PFSK-1 (cell line): Measurements from ENCODE around the gene CREM.

Experiments
- FOXP2 ChIP-seq: optimal IDR thresholded peaks from 2 replicates; pipeline ENCODE3; 2011; ENCODE audit warnings: borderline replicate concordance, control low read depth, inconsistent platforms; ENCODE audit not compliant: insufficient read depth; ENCODE audit errors: extremely low read length, extremely low read depth
- POLR2AphosphoS5 ChIP-seq: IDR thresholded peaks from 2 replicates; pipeline ENCODE4 v1.6.1; 2012; ENCODE audit warnings: low read depth, mild to moderate bottlenecking, control low read depth, low read length, moderate library complexity
- REST ChIP-seq, 2 experiments: IDR thresholded peaks; 2 replicates each; pipeline versions ENCODE4 v1.6.1 to v1.8.0; 2011 to 2012; ENCODE audit warnings: low read depth in 2 of 2, low read length in 2 of 2, control low read depth in 1 of 2, inconsistent platforms in 1 of 2, mild to moderate bottlenecking in 1 of 2, moderate library complexity in 1 of 2; ENCODE audit not compliant: insufficient read depth in 1 of 2
- SIN3A ChIP-seq: IDR thresholded peaks from 2 replicates; pipeline ENCODE4 v1.6.1; 2012; ENCODE audit warnings: mild to moderate bottlenecking, low read length, moderate library complexity, borderline replicate concordance; ENCODE audit not compliant: insufficient read depth
- TAF1 ChIP-seq: IDR thresholded peaks from 2 replicates; pipeline ENCODE4 v1.6.1; 2012; ENCODE audit warnings: low read length, control low read depth, borderline replicate concordance; ENCODE audit not compliant: insufficient read depth

CREM gene

GRCh38 chr10:35124540-35124939, 2.1 kb upstream of the CREM start:
- no peak for TF ChIP-seq FOXP2
- TF ChIP-seq POLR2AphosphoS5, result no peak
- TF ChIP-seq SIN3A, result no peak
- TF ChIP-seq REST (IDR thresholded peaks at IDR 0.05; ENCODE audit: insufficient read depth in 1 of 2, low read depth in 2 of 2, low read length in 2 of 2), result no peak
- no peak for TF ChIP-seq TAF1

GRCh38 chr10:35126062-35126529, 550 bp upstream of the CREM start:
- TF ChIP-seq FOXP2 (no peak), REST (IDR thresholded peaks at IDR 0.05; ENCODE audit: insufficient read depth in 1 of 2, low read depth in 2 of 2, low read length in 2 of 2) (no peak), SIN3A (no peak), TAF1 (no peak), POLR2AphosphoS5 (no peak)

- no peak for TF ChIP-seq POLR2AphosphoS5
- no peak for TF ChIP-seq SIN3A
- TF ChIP-seq REST (IDR thresholded peaks at IDR 0.05; ENCODE audit: insufficient read depth in 1 of 2, low read depth in 2 of 2, low read length in 2 of 2), result no peak
- no peak for TF ChIP-seq FOXP2
- no peak for TF ChIP-seq TAF1
Observed at GRCh38 chr10:35127289-35127891, 744 bp downstream of the CREM start.

GRCh38 chr10:35129185-35129674, 2.6 kb downstream of the CREM start:
- TF ChIP-seq FOXP2 (no peak), REST (IDR thresholded peaks at IDR 0.05; ENCODE audit: insufficient read depth in 1 of 2, low read depth in 2 of 2, low read length in 2 of 2) (no peak), SIN3A (no peak), TAF1 (no peak), POLR2AphosphoS5 (no peak)
